Measurements from ENCODE around the gene PPP1R16B. TPM values are rescaled to one million over a fixed set of nuclear protein-coding genes. Genes with fewer than 3 reads are reported as not detected.
"Not testable (repeated sequence)": the region's sequence is repeated elsewhere in the genome, so short reads cannot be mapped to it uniquely, and the experiment has no call there.

The PPP1R16B gene
- total RNA-seq, 1 donor from 2014 or later: 135 TPM

- no peak for DNase-seq (ENCODE audit: low read depth in 2 of 2)
Observed at GRCh38 chr20:38931984-38932383, 126.5 kb downstream of the PPP1R16B start.

DNA sequence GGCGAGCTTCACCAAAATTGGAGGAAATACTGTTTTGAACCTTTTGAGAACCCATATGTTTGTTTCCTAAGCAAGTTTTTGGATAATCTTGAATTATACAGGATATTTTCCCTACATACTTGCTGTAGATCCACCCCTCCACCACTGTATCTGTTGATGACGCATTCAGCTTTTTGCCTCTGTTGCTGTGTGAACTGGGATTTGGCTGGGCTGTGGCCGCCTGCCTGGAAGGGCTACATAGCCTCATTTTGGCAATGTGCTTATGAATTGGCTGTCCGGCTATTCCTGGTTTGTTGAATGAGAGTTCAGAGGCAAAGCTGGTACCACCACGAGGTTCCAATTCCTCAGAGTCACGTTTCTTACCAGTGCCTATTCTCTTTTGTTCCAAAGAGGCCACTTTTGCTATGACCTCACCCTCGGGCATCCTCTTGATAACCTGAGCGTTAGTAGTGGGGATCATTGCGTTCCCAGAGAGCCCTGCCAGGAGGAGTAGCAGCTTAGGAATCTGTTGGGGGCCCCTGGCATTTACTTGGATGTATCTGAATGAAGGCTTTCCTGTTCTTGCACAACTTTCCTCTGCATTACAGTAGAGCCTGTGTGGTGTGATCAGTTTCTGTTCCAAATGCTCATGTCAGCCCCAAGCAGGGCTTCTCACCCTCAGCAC lies 127.1 kb downstream of the PPP1R16B start:
- no peak for DNase-seq (ENCODE audit: low read depth in 2 of 2)

DNA sequence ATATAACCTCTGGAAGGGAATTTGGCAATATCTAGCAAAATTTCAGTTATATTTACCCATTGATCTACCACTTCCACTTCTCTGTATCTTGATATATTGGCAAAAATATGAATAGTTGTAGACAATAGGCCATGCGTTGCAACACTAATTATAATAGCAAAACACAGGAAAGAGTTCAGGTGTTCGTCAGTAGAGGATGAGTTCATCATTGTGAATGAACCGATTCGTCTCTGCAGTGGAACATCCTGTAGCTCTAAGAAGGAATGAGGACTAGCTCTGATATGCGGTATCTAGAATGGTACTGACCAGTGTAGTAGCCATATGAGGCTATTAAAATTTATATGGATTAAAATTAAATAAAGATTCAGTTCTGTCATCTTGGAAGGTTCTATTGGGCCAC lies 129.0 kb downstream of the PPP1R16B start:
- no peak for DNase-seq (ENCODE audit: low read depth in 2 of 2)

DNA sequence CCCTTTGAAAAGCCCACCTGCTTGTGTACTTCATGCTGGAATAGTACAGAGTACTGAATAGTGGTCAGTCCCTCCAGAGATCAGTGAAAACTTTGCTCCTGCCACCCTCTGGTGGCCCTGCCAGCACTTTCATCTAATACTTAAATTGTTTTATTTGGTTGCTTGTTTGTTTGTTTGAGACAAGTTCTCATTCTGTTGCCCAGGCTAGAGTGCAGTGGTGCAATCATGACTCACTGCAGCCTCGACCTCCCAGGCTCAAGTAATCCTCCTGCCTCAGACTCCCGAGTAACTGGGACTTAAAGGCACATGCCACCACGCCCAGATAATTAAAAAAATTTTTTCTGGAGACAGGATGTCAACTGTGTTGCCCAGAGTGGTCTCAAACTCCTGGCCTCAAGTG lies 129.8 kb downstream of the PPP1R16B start:
- DNase-seq (ENCODE audit: low read depth in 2 of 2): peak in 1 of 2 donors; percentile 42

DNA sequence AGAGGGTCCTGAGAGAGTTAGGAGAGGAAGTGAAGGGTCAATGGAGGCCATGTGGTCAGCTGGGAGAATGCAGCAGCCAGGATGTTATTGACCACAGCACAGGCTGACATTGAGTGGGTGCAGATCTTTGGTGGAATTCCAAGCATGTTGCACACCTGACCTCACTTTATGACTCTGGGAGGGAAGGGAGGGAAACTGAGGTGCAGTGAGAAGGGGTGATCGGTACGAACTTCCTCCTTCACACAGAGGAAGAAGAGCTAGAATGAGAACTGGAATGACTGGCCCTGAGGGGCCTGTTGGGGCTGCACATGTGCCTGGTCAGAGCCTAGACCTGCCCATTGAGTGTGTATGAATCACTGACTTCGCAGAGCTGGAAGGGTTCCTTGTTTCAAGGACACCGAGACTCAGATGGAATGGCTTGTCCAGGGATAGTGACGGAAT lies 130.5 kb downstream of the PPP1R16B start:
- DNase-seq (ENCODE audit: low read depth in 2 of 2): no peak

DNA sequence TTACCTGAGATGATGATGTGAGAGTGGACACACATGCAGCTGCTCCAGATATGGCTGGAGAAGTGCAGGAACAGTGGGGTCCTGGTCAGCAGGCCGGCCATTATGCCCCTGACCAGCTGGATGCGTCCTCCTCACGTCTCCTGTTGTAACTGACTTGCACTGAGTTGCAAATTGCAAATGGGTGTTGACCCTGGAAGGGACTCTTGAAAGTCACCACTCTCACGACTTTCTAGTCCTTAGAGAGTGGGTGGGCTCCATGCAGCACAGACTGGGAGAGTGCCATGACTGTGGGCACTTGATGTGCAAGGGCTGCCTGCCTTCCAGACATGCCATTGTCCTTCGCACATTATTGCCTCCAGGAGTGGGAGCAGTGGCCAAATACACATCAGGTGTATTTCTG lies 131.5 kb downstream of the PPP1R16B start:
- no peak for DNase-seq (ENCODE audit: low read depth in 2 of 2)

GRCh38 chr20:38937978-38938473 lies 132.5 kb downstream of the PPP1R16B start:
- DNase-seq (ENCODE audit: low read depth in 2 of 2): no peak

- peak; percentile 68 to 72 for DNase-seq (ENCODE audit: low read depth in 2 of 2)
Observed at GRCh38 chr20:38939686-38940085, 134.2 kb downstream of the PPP1R16B start.

DNA sequence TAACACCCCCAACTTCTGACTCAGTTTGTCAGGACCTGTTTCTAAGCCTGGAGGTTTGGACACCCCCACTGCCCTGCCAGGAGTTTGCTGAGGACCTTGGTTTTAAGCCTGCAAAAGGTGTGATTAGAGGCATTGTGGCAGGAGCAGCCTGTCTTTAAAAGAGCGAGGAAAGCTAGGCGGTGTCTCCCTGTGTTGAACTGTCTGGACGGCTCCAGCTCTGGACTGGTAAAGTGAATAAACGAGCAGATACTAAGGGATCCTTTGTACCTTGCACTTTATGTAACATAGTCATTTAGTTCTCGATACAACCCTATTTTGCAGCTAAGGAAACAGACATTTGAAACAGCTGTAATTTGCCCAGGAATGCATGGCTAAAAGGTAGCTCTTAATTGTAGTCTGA lies 135.1 kb downstream of the PPP1R16B start:
- DNase-seq (ENCODE audit: low read depth in 2 of 2): no peak

DNA sequence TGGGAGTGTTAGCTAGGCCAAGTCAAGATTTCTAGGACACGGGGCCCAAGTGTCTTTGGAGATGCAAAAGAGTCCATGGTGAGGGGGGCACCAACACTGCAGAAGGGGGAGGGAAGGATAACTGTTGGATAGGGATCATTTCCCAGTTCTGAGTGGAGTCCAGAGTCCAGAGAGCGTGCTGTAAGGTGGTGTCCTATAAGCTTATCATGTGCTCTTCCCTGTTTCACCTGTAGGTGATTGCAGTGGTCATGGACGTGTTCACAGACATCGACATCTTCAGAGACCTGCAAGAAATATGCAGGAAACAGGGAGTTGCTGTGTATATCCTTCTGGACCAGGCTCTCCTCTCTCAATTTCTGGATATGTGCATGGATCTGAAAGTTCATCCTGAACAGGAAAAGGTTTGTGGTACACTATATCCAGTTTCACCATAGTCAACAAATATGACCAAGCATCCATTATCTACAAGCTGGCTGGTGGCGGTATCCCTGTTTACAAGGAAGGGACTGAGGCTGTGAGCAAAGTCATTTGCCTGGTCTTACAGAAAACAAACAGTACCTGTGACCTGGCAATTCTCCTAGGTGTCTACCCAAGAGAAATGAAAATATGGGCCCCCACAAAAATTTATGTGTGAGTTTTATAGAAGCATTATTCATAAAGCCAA lies 136.4 kb downstream of the PPP1R16B start:
- DNase-seq (ENCODE audit: low read depth in 2 of 2): no peak

- no peak for DNase-seq (ENCODE audit: low read depth in 2 of 2)
Observed at GRCh38 chr20:38945012-38945411, 139.5 kb downstream of the PPP1R16B start.

DNA sequence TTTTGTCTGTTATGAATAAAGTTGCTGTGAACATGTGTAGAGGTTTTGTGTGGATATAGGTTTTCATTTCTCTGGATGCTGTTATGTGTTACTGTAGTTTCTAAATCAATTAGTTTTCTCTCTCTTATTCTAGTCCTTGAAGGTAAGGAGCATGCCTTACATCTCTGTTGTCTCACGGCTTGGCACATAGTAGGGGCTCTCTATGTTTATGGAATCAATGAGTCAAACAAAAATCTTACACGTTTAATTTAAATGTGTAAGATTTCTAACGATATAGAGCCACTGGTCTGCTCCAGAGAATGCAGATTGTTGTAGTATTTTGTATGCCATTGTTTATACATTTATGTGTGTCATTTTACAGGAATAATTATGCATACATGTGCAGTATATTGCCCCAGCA lies 141.3 kb downstream of the PPP1R16B start:
- no peak for DNase-seq (ENCODE audit: low read depth in 2 of 2)

GRCh38 chr20:38947931-38948362 lies 142.4 kb downstream of the PPP1R16B start:
- DNase-seq (ENCODE audit: low read depth in 2 of 2): no peak

- DNase-seq (ENCODE audit: low read depth in 2 of 2): no peak
Observed at GRCh38 chr20:38950254-38950653, 144.8 kb downstream of the PPP1R16B start.

DNA sequence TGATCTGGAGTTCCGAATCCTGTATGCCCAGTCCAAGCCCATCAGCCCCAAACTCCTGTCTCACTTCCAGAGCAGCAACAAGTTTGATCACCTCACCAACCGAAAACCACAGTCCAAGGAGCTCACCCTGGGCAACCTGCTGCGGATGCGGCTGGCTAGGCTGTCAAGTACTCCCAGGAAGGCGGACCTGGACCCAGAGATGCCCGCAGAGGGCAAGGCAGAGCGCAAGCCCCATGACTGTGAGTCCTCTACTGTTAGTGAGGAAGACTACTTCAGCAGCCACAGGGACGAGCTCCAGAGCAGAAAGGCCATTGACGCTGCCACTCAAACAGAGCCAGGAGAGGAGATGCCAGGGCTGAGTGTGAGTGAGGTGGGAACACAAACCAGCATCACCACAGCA lies 146.1 kb downstream of the PPP1R16B start:
- no peak for DNase-seq (ENCODE audit: low read depth in 2 of 2)

- no peak for DNase-seq (ENCODE audit: low read depth in 2 of 2)
Observed at GRCh38 chr20:38952153-38952552, 146.7 kb downstream of the PPP1R16B start.

DNA sequence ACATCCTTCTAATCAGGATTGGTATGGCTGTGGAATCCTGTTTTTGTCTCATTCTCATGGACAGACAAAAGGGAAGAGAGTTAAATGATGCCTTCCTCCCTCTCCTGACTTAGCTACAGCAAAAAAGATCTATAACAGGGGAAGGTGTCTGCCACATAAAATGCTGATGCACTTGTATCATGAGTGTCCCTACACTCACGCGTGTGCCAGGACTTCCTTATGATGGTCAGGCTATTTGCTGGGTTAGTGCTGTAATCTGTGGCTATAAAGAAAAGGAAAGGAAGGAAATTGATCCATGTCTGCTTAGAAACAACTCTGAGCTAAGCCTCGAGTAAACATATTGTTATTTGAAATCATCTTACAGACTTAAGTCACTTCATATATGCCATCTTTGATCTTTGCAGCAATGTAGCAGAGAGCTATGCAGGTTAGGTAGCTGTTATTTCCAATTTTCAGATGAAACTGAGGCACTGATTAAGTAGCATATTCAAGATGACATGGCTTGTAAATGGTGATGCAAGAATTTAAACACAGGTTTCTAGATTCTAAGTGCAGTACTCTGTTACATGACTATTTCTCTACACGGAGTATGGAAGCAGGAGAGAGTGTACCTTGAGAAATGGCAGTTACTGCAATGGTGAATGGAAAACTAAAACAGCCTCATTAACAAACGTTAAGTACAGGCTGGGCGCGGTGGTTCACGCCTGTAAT lies 148.3 kb downstream of the PPP1R16B start:
- DNase-seq (ENCODE audit: low read depth in 2 of 2): no peak

DNA sequence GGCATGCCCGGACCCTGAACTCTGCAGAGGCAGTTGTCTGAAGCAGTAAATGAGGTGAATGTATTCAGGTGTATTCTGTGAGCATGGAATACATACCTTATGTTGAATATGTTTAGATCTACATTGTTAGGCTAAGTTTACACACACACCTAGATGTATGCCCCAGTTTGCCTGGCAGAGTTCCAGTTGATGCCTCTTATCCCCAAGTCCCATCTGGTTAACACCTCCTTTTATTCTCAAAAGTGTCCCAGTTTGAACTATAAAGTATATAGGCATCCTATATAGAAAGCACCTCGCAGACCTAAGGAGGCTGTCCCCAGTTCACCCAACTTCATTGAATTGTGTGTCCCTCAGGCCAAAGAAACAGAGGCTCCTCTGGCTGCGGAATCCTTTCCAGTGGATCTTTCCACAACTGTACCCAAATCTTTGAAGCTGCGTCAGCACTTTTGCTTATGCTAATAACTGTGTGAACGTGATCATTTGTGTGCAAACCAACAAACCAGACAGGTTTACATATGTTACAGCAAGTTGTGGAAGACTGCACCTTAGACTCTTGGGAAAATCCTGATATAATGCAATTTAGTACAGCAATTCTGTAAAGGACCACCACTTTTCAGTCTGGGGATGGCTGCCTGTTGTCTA lies 151.9 kb downstream of the PPP1R16B start:
- no peak for DNase-seq (ENCODE audit: low read depth in 2 of 2)

GRCh38 chr20:38957915-38958485 lies 152.5 kb downstream of the PPP1R16B start:
- DNase-seq (ENCODE audit: low read depth in 2 of 2): no peak

DNA sequence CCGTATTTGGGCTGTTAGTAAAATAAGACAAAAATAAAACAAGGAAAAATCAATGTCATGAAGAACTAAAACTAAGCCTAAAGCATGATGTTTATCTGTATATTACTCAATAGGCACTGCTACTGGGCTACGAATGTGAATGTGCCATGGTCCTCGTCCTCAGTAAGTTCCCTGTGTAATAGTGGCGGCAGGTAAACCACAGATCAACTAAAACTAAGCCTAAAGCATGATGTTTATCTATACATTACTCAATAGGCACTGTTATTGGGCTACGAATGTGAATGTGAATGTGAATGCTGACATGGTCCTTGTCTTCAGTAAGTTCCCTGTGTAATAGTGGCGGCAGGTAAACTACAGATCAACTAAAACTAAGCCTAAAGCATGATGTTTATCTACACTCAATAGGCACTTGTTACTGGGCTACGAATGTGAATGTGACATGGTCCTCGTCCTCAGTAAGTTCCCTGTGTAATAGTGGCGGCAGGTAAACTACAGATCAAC lies 154.7 kb downstream of the PPP1R16B start:
- not testable (repeated sequence) for DNase-seq (ENCODE audit: low read depth in 2 of 2)

DNA sequence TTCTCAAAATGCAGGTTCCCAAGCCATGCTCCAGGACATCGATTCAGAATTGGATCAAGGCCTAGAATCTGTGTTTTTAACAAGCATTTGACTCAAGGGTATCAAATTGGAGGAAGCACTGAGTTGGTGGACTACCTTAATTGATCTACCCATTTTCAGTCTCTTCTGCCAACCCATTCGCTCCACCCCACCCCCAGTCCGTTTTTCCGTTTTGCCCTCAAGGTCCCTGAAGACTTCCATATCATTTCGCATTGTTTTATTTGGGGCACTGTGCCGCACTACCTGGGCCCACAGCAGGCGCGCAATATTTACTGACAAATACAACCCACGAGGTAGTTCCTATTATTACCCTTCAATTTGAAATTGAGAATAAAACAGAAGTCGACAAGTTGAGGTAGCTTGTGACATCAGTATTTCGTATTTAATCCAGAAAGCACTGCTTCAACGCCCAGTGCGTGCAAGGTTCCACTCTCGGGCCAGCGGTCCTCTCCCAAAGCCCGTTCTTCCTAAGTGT lies 156.1 kb downstream of the PPP1R16B start:
- DNase-seq (ENCODE audit: low read depth in 2 of 2): no peak

Measured in dermis microvascular lymphatic vessel endothelial cell (primary cell).